Sciatic nerve (tissue), 2 donors: ENCODE data around the gene ZNF474. TPM values are rescaled to one million over a fixed set of nuclear protein-coding genes. Genes with fewer than 3 reads are reported as not detected.

Source experiments
- ATAC-seq: fragments of 200-7000 bp; cut with Tn5 transposase; one replicate; pipeline ENCODE4 v1.9.1; 2020; ENCODE audit warnings: mild to moderate bottlenecking, moderate library complexity
- DNase-seq: peaks from one replicate; pipeline ENCODE4 v3.0.0-alpha.2; 2020; ENCODE audit warnings: low spot score
- intact Hi-C: fragments of 100-400 bp; cut with DNase I; formaldehyde crosslinking; loops from one replicate; pipeline ENCODE4 v1.14.2; 2022
- total RNA-seq: library from RNA; stranded (reverse); fragmentation: NEBNext Ultra II Directional; extraction: Animal tissue kit (Norgen Biotek cat#: 25700); gene quantifications from one replicate; pipeline ENCODE4 v1.2.1, GENCODE V29; 2021
- donor health status: DM: no; HTN: no; CAD: no.
- donor health status: DM: no; HTN: no; CAD: no.

Gene ZNF474
- total RNA-seq, 1 donor from 2014 or later: 0.80 TPM

DNA sequence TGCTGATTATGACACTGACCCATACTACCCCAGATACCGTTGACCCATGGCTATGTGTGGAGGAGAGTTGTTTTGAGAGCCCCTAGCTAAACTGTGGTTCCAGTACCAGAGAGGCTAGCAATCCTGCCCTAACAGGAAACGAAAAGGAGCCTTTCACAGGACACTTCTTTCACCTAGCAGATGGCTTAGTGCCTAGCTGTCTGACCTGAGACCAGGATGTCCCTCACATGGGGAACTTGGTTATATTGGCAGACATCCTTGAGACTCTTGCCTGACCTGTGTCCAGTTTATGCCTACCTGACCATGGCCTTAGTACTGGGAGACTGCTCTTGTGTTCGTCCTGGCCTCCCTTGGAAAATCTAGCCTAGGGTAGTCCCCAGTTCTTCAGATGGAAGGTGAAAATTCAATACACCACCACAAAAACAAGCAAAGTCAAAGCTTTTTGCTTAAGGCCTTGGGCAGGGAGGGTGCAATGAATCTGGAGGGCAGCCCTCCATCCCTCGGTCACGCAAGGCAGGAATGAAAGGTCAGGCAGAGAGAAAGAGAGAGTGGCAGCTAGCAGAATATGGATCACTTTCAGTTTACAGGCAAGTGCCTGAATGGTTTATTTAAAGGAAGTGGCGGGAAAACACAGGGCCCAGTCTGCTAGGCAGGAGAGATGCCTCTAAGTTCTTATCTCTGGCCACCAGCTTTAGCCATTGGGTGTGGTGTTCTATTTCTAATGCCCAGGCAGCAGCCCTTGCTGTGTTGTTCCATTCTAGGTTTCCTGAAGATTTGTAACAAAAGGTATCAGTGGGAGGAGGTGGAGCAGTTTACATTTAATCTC, 16.4 kb upstream of the ZNF474 start:
- intact Hi-C loops: no loop called here
- ATAC-seq: no peak
- no peak for DNase-seq

DNA sequence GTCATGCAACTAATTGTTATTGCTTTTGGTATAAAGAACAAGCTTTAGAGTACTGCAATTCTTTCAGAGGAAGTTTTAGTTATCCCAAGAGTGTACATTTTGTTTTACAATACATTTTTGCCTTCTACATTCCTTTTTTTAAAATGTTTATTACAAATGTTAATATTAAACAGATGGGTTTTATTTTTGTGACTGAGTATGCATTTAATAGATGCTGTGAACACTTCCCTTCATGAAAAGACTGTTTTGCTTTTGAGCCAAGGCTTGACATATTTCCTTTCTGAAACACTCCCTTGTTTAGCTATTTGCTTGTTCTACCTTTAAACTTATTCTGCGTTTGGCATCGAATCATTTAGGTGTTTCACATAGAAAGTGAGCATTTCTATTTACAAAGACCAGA, 14.8 kb upstream of the ZNF474 start:
- intact Hi-C loops: no loop called here
- DNase-seq (no peak), ATAC-seq (no peak)

DNA sequence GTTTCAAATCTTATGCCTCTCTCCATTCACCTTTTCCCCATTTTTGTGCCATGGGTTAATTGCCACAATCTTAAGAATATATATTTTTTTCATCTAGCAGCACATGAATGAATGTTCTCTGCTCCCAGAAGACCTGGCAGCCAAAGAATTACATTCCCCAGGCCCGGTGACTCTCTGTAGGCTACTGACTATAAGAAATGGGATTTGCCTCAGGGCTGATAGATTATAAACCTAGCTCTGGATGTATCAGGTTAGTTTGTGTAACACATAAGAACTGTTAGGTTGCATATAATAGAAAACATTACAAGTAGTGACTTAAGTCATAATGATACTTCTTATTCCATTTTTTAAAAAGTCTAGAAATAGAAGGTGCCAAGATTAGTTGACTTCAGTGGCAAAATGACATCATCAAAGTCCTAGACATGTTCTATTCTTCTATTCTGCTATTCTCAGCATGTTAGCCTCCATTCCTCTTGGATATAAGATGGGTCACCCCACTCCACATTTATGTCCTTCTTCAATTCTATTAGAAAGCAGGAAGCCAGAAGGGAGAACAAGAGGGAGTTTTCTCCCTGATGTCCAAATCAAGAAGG, 10.9 kb upstream of the ZNF474 start:
- DNase-seq: no peak
- ATAC-seq: no peak
- intact Hi-C loops: no loop called here

DNA sequence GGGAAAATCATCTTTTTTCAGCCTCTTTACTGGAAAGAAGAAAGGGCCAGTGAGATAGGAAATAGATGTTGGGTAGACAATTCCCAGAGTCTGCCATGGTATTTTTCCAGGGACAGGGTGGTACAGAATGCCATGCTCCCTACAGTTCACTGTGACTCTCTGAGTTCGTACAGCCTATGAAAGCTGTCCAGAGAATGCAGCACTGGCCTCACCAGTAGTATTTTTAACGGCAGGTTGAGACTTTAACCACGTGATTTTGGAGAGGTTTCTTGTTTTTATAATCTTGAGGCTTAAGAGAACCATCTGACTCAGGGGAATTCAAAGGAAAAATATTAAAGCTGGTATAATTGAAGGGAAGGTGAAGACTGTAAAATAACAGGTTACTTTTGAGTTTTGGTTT, 10.1 kb upstream of the ZNF474 start:
- no peak for DNase-seq
- intact Hi-C loops: no loop called here
- ATAC-seq: no peak

DNA sequence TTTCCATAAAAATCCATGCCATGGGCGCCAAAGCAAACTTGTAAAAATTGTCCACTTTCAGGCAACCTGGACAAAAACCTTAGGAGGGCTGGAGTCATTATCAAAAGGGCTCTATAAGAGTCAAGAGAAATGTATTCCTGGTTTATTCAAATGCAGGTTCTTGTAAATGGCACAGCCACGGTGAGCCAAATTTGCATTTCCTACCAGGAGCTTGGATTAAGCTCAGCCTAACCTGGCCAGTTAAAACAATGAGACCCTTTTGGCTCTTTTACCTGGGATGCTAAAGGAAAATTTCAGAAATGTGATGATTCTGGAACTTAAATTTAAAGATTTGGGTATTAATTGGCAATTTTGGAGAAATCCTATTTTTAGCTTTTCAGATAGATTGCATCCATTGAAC, 8.9 kb upstream of the ZNF474 start:
- ATAC-seq: no peak
- no peak for DNase-seq
- intact Hi-C loops: no loop called here

DNA sequence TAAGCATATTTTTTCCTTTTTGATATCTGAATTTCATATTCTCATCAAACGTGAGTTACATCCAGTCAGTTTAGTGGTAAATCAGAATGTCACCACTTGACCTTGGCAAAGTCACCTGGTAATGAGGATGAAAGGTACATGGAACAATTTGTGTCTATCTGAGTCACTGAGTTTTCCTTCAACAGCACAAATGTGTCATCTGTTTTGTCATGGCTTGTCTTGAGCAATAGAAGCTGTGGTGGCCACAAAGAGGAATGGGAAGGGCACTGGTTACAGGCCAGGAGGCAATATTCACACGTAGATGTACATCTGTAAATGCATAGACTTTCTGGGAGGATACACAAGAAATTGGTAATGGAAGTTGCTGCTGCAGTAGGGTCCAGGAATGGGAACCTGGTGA, 8.4 kb upstream of the ZNF474 start:
- DNase-seq: no peak
- intact Hi-C loops: no loop called here
- no peak for ATAC-seq

DNA sequence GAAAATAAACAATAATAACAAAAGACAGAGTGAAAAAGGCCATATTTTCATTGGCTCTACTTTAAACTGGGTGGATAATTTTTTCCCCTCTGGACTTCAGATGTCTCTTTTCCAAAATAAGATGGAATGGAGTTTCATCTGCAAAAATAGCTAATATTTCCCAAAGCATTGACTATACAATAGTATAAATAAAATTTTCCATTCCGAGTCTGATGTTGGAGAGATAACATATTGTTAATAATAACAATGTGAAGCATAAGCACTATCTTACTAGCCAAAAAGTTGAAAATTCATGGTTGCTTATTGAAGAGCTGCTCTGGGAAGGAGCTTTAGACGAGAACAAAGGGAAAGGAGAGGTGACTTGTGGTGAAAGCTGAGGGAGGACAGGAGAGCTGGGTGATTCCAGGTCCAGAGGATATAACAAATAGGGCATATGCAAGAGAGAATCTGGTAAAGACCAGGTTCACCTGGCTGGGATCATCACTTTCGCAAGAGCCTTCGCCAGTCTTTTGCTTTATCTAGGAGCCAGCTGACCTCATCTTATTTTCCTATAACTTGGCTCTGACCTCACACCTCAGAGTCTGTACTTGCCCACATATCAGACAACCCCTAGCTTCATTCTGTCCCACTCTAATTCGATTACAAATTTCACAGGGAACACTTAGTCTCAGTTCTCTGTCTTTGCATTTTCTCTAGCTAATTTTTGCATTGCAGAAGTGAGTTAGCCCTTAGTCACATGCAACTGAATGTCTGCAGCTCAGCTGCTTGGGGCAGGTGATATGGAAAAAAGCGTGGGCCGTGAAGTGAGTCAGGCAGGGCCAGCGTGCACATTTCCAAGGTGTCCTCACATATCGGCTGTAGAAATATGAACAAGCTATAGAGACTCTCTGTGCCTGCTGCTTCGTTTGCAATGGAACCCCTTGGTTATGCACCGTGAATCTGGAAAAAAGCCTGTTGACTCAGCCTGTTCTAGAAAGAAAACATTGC, 7.6 kb upstream of the ZNF474 start:
- intact Hi-C loops: no loop called here
- DNase-seq: no peak
- ATAC-seq: no peak

DNA sequence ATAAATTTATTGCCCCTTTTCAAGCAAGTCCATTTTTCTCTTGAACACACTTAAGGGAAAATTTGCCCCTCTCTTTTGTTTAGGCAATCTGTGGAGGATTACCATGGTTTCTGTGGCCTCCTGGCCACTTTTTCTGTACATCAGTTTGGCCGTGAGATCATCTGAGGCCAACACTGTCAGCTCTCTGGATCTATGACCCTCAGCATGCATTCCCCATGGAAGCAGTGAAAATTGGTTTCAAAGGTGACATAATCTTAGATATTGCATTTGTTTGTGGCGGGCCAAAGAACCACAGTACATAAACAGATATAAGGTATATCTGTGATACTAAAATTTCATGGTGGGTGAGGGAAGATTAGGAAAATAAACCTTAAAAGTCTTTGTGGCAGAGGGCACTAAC, 4.6 kb upstream of the ZNF474 start:
- DNase-seq (no peak), ATAC-seq (no peak)
- intact Hi-C loops: no loop called here

DNA sequence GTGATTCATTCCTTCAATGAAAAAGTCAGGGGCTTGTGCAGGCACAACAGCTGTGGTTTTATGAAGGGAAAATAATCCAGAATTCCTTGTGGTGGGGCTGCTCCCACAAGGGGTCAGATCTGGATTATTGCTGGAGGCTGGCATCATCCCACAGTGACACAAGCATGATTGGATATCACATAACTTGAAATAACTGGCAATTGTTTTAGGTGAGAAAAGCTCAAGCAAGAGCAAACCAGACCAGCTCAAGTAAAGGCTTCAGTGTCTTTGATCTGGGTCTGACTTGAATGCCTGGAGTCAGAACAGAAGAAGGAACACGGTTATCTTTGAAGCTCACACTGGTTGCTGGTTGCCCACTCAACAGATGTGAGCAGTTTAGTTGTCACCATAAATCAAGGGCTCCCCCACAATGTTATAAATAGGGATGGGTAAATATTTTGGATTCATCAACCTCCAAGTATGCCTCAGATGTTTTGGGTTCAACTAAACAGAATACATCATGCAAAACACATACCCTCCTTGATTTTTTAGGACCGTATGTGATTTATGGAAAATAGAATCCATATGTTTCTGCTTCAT, 3.1 kb upstream of the ZNF474 start:
- ATAC-seq (peak; percentile 31), DNase-seq (no peak)
- intact Hi-C loops: no loop called here

DNA sequence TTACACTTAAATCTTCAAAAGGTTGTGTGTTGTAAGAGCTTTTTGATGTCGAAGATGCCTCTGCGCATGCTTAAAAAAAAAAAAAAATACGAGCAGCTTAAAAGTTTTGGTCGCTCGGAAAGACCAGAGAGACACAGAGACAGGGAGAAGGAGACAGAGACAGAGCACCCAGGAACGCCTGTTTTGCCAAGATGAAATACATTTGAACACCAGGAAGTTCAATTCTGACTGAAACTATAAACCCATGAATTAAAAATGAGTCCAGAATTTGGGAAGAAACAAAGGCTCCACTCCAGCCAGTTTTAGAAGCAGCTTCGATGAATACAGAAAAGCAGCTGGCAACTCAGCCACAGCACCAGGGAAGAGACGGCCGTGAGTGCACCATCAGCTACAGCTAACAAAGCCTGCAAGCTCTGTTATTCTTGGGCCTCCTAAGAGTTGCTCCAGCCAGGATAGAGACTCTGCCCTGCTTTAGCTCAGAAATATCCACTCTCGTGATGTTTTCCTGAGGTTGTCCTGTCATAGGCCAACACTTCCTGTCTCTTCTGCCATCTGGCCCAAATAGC, 2.5 kb upstream of the ZNF474 start:
- ATAC-seq (peak; percentile 93), DNase-seq (peak; percentile 55)
- intact Hi-C loops: no loop called here

DNA sequence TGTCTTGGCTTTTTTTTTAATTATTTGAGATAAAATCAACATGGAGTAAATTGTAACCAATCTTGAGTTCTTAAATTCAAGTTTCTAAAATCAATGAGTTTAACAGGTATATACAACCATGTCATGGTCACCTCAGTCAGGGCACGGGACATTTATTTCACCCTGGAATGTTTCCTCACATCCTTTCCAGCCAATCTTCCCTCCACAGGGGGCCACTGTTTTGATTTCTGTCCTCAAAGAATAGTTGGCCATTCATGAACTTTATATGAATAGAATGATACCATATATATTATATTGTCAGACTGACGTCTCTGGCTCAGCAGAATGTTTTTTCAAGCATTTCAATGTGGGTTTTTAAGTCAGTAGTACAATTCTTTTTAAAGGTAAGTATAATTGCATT, 806 bp downstream of the ZNF474 start:
- intact Hi-C loops: no loop called here
- ATAC-seq (no peak), DNase-seq (no peak)

DNA sequence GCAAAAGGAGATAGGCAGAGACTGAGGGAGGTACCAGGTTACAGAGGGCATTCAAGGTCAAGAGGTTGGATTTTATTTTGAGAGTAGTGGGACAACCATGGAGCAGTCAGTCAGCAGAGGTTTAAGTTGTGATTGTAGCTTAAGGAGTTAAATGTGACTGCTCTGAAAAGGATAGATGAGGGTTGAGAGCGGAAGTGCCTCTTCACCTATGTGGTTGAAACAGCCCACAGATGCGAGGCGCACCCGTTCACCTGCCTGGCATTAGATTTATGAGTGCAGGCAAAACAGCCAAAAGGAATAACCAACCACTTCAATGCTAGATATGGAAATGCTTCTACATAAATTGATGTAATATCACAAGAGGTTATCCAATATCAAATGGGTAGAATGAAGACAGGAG, 8.4 kb downstream of the ZNF474 start:
- DNase-seq: no peak
- intact Hi-C loops: no loop called here
- no peak for ATAC-seq

DNA sequence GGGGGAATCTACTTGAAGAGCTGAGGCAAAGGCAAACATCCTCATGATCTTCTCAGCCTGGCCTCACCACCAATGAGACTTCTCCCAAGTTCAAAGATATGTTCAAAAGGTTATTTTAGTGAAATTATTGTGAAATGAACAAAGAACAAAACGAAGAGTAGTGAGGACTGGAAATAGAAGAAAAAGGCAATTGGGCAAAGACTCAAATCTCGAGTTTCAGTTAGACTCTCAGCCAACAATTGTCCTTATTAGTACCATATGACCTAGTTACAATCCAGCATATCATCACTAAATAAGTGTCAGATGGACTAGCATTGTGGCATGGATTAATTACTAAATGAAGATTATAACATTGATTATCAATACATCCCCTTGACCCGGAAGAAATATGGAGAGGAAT, 9.0 kb downstream of the ZNF474 start:
- intact Hi-C loops: no loop called here
- no peak for ATAC-seq
- DNase-seq: no peak

DNA sequence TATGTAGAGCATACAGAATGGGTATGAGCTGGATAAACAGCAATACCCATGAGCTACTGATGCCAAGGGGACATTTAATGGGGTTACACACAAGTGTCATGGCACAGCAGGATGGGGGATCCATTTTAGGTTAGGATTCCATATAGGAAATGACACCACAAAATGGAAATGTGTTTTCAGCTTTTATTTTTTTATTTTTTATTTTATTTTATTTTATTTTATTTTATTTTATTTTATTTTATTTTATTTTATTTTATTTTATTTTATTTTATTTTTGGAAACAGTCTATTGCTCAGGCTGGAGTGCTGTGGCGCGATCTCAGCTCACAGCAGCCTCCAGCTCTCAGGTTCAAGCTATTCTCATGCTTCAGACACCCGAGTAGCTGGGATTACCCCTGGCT, 11.6 kb downstream of the ZNF474 start:
- ATAC-seq: no peak
- DNase-seq: no peak
- intact Hi-C loops: no loop called here

DNA sequence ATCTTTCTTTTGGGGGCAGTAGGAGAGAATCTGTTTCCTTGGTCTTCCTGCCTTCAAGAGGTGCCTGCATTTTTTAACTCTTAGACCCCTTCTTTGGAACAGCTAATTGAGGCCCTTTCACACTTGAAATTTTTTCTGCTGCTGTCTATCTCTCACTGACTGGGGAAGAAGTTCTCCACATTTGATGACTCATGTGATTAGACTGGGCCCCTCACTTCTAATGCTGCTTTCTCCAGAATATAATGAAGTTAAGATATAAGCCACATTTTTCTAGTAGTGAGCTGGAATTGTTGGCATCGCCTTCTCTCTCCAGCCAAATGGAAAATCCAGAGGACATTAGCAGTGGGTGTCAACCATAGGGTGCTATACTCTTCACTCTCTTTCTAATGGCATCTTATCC, 12.4 kb downstream of the ZNF474 start:
- DNase-seq: no peak
- intact Hi-C loops: no loop called here
- ATAC-seq: no peak

DNA sequence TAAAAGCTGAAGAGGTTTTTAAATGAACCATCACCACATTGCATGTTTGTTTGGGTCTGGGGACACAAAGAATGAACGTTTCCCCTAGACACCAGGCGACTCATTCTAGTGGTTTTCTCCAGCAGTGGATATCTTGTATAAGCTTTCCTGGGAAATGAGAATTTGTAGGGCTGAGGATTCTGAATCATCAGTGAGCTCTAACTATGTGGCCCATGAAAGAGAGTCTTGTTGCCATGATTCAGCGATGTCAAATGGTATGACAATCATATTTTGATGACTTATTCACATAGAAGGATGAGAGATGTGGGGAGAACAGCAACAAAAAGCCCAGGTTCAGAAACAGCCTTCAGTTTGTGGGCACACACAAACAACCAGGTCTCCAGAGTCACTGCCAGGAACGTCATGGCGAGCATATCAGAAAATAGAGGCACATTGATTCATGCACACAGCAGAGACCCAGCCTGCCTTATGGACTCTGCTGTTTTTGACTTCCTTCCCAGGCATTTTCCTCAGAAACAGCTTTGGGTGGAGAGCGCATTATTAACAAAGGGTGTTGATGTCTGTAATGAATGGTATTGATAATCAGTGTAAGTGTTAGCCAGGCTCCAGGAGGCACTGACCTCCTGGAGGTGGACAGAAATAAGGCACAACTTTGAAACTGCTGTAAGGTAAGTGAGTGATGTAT, 13.3 kb downstream of the ZNF474 start:
- DNase-seq (no peak), ATAC-seq (no peak)
- intact Hi-C loops: no loop called here

DNA sequence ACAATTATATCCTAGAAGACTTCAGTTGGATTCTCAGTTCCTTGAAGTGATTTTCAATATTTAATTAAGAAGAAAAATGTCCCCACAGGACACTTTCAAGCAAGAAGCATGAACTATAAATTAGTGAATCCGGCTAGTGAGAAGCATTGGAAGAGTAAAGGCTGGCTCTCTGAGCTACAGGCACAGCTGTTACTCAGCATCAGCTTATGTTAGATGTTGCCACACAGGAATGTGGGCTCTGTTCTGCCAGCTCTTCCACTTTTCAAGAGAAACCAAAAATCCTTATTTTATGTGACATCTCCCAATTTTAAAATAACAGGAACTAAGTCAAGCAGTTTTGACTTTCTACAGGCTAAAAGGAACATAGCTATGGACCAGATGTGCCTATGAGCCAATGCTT, 14.9 kb downstream of the ZNF474 start:
- intact Hi-C loops: no loop called here
- ATAC-seq (no peak), DNase-seq (no peak)

DNA sequence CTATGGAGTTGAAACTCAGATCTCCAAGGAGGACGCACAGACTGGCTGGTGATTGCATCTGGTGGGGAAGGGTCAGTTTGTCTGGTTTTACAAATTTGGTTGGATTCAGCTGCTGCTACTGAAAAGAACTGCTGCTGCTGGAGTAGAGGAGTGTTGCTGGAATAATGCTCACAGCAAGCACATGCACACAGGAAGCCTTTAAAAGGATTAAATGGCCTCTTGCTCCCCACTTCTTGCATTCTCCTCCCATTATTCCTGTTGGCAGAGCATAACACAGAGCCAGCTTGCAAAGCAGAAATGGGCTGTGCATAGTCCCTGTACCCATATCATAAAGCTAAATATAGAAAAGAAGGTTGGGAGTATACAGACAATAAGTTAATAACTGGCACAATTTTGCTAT, 16.6 kb downstream of the ZNF474 start:
- ATAC-seq: no peak
- intact Hi-C loops: no loop called here
- DNase-seq: no peak
